Stomach (tissue), 4 donors: Measurements from ENCODE around the gene TNS1.

Experiments
- CTCF ChIP-seq, 7 experiments: fragments of 450-650 bp in 4 of 7; fragments of 200-600 bp in 3 of 7; sonication (generic) in 3 of 7; IDR thresholded peaks; one replicate each; pipeline ENCODE4 v1.5.1; 2016 to 2019; ENCODE audit warnings: antibody characterized with exemption in 7 of 7, control low read depth in 2 of 7, mild to moderate bottlenecking in 1 of 7
- EP300 ChIP-seq: sonication (generic); formaldehyde crosslinking; IDR thresholded peaks from one replicate; pipeline ENCODE4 v1.6.1; 2017; ENCODE audit warnings: antibody characterized with exemption
- POLR2A ChIP-seq, 4 donors: fragments of 450-650 bp; IDR thresholded peaks; one replicate each; pipeline ENCODE4 v1.6.1; 2016; ENCODE audit warnings: antibody characterized with exemption in 4 of 4, control low read depth in 2 of 4, mild to moderate bottlenecking in 1 of 4, moderate library complexity in 1 of 4

GRCh38 chr2:218011653-218012040 lies 8.9 kb upstream of the TNS1 start:
- TF ChIP-seq POLR2A (IDR thresholded peaks at IDR 0.05) = no peak
- no peak for TF ChIP-seq CTCF (IDR thresholded peaks at IDR 0.05)
- no peak for TF ChIP-seq EP300
